Stimulated activated CD4-positive, alpha-beta T cell treated with anti-CD3 and anti-CD28 coated beads, Interleukin-4, amount 100 ng/mL, for 48 hours (primary cell): ENCODE measurements around the gene ADIPOQ.
"Not testable (repeated sequence)": the region's sequence is repeated elsewhere in the genome, so short reads cannot be mapped to it uniquely, and the experiment has no call there.

Experiments
- DNase-seq, 2 donors: peaks; one replicate each; pipeline ENCODE4 v3.0.0-alpha.2; 2020; ENCODE audit warnings: low read depth in 2 of 2

Gene ADIPOQ

DNA sequence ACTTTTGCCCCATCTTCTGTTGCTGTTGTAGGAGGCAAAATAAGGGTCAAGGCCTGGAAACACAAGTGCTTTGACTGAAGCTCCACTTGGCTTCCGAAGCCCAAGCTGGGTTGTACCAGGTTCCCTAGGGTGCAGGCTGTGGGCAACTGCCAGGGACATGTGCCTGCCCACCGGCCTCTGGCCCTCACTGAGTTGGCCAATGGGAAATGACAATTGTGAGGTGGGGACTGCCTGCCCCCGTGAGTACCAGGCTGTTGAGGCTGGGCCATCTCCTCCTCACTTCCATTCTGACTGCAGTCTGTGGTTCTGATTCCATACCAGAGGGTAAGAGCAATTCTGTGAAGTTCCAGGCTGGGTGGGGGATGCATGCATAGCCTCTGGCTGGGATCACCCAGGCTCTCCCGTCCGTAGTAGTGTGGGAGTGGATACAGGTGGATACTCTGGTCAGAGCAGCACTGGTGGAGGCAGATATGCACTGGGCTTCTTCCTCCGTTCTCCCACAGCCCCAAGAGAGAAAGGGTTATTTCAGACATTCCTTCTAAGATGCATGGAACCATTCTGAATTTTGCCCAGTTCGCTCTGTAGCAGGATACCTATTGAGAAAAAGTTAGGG lies at the start of gene ADIPOQ:
Gene ADIPOQ (plus strand): TSS at position 285 of the 613 bp plus-strand sequence. CDS start 10,349 bp downstream, outside the sequence.
- DNase-seq: no peak

DNA sequence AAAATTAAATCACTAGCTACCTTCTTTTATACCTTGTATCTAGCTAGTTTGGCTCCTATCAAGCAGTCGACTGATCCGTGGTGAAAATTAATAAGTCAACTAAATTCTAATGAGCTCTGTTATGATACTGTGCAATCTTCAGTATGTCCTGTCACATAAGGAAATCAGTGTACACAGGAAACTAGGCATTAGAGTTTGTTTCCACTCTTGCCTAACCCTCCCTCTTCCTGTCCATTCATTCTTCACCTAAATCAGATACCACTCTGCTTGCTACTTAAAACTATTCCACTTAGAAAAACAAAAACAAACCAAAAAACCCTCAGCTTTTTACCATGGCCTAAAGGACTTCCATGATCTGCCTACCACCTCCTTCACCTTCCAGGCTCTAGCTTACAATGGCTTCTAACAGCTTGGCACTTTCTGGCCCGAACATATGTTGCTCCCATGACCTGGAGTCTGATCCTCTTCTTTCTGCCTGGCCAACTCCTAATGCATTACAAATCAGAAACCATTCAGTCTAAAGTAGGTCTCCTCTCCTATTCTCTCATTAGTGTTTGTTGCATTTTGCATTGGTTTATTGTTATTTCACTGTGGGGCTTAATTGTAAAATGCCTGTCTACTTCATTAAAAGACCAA lies 44.2 kb upstream of the ADIPOQ start:
- no peak for DNase-seq

DNA sequence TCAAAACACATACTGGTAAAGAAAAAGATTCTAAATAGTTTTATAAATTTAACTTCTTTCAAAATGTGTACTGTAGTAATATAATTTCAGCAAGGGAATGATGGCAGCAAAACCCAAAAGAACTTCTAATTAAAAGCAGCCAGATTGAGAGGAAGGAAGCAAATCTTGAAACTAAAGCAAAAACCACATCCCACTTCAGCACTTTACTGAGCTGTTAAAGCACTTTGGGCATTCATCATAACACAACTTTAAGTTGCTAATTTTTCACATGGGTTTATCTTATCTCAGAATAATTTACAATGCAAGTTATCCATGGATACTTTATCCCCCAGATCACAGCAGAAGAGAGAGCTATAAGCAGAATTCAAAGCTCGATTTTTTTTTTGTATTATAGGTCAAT lies 42.2 kb upstream of the ADIPOQ start:
- DNase-seq: no peak

DNA sequence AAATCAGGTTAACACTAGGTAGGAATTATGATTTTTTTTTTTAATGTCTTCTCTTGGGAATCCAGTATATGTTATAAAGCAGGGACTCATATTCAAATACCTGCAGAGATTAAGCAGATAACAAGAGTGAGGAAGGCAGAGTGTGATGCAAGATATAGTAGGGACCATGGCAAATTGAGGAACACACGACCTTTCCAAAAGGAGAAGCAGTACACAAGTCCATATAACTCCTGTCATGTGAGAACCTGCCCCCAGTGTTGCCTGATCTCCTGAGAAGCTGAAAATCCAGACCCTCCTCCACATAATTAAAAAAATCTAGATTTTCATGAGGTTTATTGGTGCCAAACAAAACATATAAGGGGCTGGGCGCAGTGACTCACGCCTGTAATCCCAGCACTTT lies 39.8 kb upstream of the ADIPOQ start:
- DNase-seq: no peak

DNA sequence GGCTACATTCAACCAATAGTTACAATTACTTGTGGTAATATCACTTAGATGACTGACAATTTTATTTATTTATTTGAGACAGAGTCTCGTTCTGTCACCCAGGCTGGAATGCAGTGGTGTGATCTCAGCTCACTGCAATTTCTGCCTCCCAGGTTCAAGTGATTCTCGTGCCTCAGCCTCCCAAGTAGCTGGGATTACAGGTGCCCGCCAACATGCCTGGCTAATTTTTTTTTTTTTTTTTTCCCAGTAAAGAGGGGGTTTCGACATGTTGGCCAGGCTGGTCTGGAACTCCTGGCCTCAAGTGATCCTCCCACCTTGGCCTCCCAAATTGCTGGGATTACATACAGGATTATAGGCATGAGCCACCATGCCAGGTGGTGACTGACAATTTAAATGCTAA lies 39.1 kb upstream of the ADIPOQ start:
- DNase-seq: not testable (repeated sequence)

DNA sequence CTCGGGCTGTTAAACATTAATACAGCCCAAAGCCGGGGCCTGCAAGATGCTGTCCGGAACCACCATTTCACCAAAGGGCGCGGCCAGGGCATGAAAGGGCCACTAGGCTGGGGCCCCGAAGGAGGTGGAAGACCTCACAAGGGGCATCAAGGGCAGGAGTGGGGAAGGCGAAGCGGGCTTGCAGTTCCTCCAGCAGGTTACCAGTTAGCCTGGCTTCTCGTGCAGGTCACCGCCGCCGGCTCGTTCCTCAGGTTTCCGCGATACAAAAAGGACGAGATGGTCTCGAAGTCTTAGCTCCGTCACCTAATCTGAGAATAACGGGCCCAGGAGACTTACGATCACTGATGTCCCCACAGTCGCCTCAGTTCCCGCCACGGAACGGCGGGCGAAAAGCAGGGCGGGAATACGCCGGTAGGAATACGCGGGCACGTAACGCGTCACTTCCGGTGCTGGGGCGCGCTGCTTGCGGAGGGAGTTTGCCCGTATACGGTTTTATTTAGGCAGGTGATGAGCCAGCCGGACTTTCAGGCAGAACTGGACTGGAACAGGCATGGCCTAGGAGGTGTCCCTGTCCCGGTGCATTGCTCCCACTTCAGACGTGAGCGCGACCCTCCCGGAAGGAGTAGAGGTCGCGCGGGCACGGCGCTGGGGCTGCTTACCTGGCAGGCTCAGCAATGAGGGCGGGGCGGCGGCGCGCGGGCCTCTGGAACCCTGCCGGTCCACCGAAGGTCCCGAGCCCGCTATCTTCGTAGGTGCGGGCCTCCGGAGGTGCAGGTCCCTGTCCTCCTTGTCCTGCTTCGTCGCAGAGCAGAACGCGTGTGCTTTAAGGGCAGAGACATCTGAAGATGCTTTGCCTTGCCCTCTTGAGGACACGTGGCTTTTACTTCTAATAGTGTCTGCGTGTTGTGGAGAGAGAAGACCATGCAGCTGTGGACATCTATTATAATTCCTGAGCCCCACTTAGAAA lies 36.1 kb upstream of the ADIPOQ start, which contains the start of gene RFC4:
Gene RFC4 (minus strand): TSS at position 394 of the 967 bp plus-strand sequence. CDS start 1,769 bp downstream, outside the sequence.
- peak; percentile 83 to 88 for DNase-seq

DNA sequence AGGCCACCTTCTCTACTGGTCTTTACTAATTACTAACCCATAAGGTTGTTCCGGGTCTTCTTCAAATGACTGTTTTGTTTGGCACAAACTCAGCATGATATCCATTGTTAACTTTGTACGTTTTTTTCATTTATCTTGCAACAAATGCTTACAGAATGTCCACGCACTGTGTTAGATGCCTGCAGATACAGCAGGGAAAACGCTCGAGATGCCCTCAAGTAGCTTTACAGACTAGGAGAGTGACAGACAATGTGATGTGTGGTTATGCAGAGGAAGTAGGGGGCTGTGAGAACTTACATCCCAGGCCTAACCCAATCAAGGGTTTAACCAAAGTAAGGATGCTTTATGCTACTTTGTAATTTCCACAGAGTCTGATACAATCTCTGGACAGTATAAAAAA lies 35.3 kb upstream of the ADIPOQ start:
- DNase-seq: no peak

DNA sequence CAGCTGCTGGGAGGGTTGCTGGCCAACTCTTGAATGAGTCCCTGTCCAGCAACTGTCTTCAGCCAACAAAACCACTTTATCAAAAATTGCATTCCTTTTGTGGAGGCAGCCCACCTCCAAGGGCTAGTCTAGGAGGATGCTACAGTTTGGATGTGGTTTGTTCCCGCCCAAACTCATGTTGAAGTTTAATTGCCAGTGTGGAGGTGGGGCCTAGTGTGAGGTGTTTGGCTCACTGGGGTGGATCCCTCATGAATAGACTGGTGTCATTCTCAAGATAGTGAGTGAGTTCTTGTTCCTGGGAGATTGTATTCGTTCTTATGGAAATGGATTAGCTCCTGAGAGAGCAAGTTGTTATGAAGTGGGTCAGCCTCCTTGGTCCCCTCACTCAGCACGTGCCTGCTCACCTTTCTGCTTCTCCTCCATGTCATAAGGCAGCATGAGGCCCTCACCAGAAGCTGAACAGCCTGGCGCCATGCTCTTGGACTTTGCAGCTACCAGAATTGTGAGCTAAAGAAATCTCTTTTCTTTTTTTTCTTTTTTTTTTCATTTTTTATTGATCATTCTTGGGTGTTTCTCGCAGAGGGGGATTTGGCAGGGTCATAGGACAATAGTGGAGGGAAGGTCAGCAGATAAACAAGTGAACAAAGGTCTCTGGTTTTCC lies 32.0 kb upstream of the ADIPOQ start:
- no peak for DNase-seq

DNA sequence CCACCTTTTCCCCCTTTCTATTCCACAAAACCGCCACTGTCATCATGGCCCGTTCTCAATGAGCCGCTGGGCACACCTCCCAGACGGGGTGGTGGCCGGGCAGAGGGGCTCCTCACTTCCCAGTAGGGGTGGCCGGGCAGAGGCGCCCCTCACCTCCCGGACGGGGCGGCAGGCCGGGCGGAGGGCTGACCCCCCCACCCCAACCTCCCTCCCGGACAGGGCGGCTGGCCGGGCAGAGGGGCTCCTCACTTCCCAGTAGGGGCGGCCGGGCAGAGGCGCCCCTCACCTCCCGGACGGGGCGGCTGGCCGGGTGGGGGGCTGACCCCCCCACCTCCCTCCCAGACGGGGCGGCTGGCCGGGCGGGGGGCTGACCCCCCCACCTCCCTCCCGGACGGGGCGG lies 31.2 kb upstream of the ADIPOQ start:
- not testable (repeated sequence) for DNase-seq

DNA sequence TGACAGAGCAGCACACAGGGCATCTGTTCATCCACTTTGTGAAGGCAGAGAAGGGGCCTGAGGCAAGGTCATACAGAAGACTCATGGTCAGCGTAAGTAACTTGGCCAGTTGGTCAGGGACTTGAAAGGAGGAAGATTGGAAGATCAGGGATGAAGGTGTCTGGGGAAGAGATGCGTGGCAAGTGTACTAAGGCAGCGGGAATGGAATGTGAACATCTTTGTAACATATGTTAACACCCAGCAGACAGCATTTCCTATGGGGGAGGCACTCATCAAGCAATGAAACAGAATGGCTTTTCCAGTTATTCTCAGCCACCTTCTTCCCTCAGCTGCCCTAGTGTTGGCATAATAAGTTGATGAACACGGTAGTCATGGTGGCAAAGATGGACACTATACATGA lies 28.4 kb upstream of the ADIPOQ start:
- DNase-seq: no peak

DNA sequence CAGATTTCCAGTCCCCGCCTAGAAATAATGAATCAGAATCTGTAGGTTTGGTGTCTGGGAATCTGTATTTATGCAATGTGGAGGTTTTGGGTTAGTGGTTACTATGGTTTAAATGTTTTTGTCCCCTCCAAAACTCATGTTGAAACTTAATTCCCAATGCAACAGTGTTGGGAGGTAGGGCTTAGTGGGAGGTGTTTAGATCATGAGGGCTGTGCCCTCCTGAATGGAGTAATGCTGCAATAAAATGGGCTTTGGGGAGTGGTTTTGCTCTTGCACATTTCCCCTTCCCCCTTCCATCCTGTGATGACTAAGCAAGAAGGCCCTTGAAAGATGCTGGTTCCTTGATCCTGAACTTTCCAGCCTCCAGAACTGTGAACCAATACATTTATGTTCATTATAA lies 27.1 kb upstream of the ADIPOQ start:
- no peak for DNase-seq

DNA sequence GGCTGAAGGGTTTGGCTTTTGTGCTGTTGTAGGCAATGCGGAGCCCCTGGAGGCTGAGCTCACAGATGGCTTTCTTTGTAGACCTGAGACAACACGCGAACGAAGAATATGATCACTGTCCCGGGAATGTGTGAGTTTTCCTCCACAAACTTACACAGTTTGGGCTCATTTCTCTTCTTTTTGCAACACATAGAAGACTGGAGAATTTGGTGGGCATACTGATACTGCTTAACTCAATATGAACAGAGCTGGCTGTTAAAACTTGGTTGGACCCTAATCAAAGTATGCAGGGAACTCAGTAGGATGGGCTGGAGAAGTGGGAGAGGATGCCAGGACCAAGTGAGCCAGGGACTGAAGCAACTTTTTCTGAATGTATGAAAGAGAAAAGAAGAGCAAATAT lies 24.0 kb upstream of the ADIPOQ start:
- DNase-seq: no peak

DNA sequence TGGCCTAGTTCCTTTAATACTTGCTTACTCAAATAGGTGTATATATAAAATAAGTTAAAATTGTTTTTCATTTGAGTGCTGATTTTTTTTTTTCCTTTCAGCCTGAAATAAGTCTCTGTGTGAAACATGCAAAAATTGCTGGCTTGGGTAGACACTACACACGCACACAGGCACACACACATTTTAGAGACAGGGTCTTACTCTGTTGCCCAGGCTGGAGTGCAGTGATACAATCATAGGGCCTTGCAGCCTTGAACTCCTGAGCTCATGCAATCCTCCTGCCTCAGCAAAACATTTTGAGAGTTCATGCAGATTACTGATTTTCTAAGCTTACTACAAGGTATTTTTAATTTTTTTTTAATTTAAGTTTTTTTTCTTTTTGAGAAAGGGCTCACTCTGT lies 23.6 kb upstream of the ADIPOQ start:
- DNase-seq: no peak

DNA sequence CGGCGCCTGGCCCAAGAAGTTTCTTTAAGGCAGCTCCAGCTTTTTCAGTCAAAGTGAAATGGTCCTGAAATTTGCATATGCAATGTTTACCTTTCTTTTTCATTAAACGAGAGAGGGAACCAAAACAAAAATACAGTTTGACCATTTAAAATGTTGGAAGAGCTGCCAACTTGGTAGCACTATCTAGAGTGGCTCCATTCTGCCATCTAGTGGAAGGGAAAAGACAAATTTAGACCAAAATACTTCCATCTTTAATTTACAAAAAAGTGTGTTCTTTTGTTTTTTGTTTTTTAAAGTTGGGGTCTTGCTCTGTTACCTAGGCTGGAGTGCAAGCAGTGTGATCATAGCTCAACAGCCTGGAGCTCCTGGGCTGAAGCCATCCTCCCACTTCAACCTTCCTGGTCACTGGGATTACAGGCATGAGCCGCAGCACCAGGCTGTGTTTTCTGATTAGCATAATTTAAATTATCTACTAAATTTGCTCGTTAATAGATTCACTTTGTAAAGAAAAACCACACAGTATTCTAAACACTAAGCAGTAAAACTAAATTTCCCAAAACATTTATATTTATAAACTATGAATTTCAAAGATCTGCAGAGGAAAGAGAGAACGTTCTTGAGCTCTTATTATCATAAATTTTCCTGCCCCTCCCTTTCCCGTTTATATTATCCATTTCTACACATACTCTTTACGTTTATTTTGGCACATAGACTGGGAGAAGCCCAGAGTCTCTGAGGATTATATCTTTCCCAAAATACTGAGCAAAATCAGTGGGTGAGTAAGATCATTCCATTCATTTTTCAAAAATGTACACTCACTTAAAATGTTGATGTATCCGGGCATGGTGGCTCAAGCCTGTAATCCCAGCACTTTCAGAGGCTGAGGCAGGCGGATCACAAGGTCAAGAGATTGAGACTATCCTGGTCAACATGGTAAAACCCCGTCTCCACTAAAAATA lies 20.8 kb upstream of the ADIPOQ start:
- no peak for DNase-seq

DNA sequence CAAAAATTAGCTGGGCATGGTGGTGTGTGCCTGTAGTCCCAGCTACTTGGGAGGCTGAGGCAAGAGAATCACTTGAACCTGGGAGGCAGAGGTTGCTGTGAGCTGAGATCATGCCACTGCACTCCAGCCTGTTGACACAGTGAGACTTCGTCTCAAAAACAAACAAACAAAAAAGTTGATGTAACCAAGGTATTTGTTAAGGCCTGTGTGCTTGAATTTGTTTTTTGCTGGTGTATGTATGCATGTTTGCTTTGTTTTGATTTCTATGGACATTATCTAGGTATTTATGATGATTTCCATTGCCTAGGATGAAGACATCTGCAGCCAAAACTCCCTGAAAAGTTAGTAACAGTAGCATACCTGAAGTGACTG lies 20.1 kb upstream of the ADIPOQ start:
- DNase-seq: not testable (repeated sequence)

DNA sequence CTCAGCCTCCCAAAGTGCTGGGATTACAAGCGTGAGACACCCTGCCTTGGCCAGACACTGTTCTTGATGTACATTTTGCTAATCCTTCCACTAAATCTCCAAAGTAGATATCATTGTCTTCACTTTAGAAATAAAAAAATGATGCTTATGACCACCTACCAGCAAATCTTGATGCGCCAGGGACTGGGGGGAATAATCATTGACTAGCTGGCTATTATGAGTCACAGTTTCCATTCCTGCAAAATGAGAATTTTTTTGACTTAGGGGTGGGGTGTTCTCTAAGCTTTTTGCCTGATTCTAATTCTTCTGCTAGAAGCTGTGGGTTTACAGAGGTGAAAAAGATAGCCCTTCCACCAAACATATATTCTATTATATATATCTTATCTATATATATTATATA lies 19.1 kb upstream of the ADIPOQ start:
- no peak for DNase-seq

DNA sequence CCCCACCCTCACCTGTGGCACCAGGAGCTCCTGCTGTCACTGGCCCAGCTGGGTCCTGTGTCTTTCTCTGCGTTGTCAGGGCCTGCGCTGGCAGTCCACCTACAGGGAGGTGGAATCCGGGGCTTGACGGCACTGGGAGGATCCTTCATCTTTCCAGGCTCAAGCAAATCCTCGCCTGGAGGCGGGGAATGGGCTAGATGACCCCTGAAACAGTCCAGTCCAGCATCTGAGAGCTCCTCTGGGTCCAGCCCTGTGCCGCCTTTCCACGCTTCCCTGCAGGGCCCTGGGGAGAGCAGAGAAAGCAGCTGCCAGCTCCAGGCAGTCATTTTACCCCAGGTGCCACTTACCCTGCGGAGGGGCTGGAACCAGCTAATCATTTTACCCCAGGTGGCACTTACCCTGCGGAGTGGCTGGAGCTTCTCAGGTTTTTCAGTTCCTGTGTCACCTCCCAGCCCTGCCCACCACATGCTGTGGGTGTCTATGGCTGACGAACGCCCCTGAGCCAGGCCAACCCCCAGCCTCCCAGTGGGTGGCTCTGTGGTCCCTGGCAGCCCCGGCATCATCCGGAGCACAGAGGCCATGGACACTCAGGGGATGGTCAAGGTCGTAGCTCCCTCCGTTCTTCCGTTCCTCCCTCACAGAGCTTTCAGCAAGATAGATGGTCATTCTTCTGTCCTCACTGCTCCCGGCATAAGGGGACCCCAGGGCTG lies 17.9 kb upstream of the ADIPOQ start:
- no peak for DNase-seq

DNA sequence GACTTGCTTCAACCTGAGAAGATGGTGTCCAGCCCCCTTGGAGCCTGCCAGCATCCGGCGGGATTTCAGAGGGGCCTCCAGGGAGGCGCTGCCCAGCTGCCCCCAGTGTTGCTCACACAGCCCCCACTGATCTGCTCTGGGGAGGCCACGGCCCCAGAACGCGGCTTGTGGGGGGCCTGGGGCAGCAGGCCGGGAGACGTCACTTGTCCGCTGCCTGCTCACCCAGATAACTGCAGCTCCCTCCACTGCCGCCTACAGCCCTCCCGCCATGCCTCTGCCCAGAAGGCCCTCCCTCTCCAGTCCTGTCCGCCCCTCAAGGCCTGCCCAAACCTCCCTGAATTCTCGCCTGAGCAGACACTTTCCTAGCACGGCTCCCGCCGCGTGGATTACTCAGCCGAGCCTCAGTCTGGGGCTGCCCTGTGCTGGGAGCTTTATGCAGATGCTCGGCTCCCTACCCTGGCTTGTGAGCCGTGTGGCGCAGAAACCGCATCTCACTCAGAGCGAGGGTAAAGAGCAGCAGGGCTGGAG lies 17.2 kb upstream of the ADIPOQ start:
- DNase-seq: peak; percentile 47 to 48

DNA sequence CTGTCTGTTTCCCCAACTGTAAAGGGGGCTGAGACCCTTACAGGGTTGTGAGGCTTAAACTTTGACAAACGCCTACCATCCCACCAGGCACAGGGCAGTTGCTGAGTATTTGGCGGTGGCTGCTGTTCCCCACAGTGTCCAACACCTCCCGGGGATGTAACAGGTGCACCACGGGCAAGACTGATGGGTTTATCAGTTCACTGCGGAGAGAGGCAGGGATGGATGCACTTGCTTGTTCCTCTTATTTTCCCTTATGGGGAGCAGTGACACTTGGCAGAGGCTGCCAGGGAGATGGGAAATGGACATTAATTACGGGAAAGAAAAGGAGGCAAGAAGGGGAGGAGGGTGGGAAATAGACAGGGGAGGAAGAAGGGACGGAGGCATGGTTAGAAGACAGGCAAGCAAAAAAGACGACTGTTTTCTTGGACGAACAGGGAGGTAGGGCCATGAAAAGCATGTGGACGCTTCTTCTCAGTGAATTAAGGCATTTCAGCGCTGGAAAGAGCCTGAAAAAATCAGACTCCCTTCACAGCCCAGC lies 16.6 kb upstream of the ADIPOQ start:
- DNase-seq: no peak
